ENCODE results near the gene CLSTN2.

DNA sequence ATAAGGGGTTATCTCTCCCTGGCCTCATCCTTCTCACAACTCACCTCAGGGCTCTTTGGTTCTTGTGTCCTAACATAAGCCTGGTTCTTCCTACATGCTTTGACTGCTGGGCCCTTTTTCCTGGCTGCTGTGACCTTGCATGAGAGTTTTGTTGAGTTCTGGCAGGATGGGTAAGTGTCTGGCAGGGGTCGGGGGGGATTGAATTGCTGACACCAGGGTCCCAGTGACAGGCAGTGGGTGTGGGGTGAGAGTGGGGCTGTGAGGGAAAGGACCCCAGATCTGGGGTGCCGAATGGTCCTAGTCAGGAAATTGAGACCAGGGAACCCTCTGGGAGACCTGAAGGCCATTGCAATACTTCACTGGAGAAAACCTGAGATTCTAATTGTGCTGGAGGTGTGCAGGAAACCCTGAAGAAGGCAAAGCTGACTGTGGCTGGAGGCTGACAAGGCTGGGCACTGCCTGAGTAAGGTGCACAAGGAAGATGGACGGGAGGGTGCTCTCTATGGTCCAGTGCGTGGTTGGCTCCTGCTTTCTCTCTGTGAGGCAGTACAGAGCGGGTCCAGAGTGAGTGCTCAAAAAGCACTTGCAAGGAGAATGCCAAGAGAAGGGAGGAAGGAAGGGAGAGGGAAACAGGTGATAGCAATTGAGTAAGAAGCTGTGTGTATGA, 76.8 kb downstream of the CLSTN2 start:
- TF ChIP-seq CTCF (IDR thresholded peaks at IDR 0.05): no peak
- no peak for TF ChIP-seq POLR2A (IDR thresholded peaks at IDR 0.05)
